ENCODE data around the gene ZBTB17. TPM values are rescaled to one million over a fixed set of nuclear protein-coding genes. Genes with fewer than 3 reads are reported as not detected.
A peak's percentile ranks its signal among the peaks of the same experiment; 100 is the strongest.

Gene ZBTB17
- total RNA-seq, 1 experiment from 2014 or later = 32.0 TPM

DNA sequence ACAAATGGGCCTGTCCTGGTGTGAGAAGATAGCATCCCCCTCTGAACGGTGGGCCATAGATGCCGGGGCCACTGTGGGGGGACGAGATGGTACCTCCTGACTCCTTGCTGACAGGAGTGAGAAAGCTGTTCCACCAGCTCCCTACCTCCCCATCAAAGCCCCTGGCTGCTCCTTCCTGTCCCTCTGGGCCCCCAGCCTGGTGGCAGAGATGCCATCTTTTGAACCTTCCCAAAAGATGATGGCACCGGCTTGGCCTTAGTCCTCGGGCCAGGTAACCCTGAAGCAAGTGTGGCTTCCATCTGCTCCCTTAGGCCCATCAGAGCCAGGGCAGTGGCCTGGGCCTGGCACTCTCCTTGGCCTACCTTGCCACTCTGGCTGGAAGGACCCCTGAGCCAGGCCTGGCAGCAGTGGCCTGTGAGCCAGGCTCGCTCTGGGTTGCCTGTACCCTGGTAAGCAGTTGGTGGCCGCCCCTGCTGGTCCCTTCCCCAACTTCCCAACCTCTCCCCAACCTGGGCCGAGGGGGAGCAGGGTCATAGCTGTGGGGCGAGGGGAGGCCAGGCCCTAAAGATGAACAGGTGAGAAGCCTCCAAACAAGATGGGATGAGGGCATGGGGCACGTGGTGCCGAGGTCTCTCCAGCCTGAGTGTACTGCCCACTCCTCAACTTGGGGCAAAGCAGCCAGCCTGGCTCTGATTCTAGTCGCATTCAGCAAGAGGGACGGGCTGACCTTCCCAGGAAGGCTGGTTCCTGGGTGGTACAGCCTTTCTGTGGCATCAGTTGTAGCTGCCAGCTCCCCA is 34.7 kb downstream of the ZBTB17 start (continued):
- TF ChIP-seq CREM (CRISPR knock-in tag; IDR thresholded peaks at IDR 0.05) = no peak

DNA sequence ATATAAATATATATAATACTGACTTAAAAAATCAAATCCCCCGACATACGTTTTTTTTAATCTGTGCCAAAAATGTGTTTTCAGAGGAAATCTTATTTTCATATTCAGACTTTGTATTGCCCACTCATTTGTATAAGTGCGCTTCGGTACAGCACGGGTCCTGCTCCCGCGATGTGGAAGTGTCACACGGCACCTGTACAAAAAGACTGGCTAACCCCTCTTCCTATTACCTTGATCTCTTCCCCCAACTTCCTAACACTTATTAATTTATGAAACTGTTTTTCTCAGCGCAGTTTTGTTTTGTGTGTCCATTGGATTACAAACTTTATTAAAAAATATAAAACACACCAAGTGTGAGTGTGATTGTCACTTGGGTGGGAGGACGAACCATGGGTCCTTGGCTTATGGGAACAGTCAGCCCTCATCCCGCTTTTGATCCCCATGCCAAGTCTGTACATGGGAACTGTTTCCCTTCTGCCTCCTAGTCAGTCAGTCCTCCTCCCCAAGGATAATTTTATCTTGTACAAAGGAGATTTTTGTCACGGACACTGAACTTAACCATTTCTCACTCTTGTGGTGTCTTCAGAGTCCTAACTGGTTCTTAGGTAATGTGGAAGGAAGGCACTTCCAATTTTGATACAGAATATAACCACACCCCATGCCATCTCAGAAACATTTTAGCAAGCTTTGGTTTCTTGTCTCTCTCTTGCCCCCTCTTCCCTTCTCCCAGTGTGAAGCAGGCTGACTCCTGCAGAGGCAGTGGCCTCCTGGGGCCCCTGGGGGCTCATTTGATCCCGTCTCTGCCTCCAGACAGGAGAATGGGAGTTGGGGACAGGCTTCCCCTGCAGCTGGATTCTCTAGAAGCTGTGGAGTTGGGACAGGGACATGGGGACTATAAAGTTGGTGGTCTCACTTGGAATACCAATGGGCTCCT is 35.5 kb downstream of the ZBTB17 start:
- no peak for ATAC-seq
- CTCF ChIA-PET = interaction anchor here (2.3 kb wide), 1 partner anchor 148 kb away, joined by 9 read pairs; no protein-coding TSS in a partner anchor
- peaks cover 6% of the 10 kb centered on the region for H3K4me1 Mint-ChIP-seq
- no peak overlapping the region for H3K4me3 Mint-ChIP-seq
- POLR2A ChIA-PET = no interaction called here
- DNase-seq (ENCODE audit: low spot score) = no peak
- H3K9me3 Mint-ChIP-seq = no peaks in the 10 kb centered on the region
- peaks cover 32% of the 10 kb centered on the region for H3K36me3 Mint-ChIP-seq
- H3K27me3 Mint-ChIP-seq (ENCODE audit: low read depth) = no peaks in the 10 kb centered on the region
- no peak overlapping the region for H3K27ac Mint-ChIP-seq
- TF ChIP-seq SP1 (CRISPR knock-in tag; conservative IDR thresholded peaks at IDR 0.05) (no peak), NFYB (CRISPR knock-in tag; conservative IDR thresholded peaks at IDR 0.05; ENCODE audit: low read depth) (no peak), RELA (CRISPR knock-in tag; IDR thresholded peaks at IDR 0.05; ENCODE audit: borderline replicate concordance) (no peak), ATF1 (CRISPR knock-in tag; IDR thresholded peaks at IDR 0.05) (no peak), CDX4 (CRISPR knock-in tag; IDR thresholded peaks at IDR 0.05; ENCODE audit: borderline replicate concordance) (no peak), ZBTB43 (CRISPR knock-in tag; IDR thresholded peaks at IDR 0.05) (no peak), RORB (CRISPR knock-in tag; IDR thresholded peaks at IDR 0.05) (no peak), TEAD1 (CRISPR knock-in tag; IDR thresholded peaks at IDR 0.05) (no peak), MLX (CRISPR knock-in tag; IDR thresholded peaks at IDR 0.05) (no peak)
- TF ChIP-seq, protein P1, sequence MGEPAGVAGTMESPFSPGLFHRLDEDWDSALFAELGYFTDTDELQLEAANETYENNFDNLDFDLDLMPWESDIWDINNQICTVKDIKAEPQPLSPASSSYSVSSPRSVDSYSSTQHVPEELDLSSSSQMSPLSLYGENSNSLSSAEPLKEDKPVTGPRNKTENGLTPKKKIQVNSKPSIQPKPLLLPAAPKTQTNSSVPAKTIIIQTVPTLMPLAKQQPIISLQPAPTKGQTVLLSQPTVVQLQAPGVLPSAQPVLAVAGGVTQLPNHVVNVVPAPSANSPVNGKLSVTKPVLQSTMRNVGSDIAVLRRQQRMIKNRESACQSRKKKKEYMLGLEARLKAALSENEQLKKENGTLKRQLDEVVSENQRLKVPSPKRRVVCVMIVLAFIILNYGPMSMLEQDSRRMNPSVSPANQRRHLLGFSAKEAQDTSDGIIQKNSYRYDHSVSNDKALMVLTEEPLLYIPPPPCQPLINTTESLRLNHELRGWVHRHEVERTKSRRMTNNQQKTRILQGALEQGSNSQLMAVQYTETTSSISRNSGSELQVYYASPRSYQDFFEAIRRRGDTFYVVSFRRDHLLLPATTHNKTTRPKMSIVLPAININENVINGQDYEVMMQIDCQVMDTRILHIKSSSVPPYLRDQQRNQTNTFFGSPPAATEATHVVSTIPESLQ (CRISPR knock-in tag; IDR thresholded peaks at IDR 0.05) = no peak
- TF ChIP-seq, protein P2, sequence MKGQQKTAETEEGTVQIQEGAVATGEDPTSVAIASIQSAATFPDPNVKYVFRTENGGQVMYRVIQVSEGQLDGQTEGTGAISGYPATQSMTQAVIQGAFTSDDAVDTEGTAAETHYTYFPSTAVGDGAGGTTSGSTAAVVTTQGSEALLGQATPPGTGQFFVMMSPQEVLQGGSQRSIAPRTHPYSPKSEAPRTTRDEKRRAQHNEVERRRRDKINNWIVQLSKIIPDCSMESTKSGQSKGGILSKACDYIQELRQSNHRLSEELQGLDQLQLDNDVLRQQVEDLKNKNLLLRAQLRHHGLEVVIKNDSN (CRISPR knock-in tag; IDR thresholded peaks at IDR 0.05) = no peak

- no peak for DNase-seq (ENCODE audit: low spot score)
- ATAC-seq = no peak
- CTCF ChIA-PET = no interaction called here
- Mint-ChIP-seq H3K4me1 (peaks cover 6% of the 10 kb centered on the region), H3K36me3 (peaks cover 42% of the 10 kb centered on the region), H3K4me3 (no peak overlapping the region), H3K9me3 (no peaks in the 10 kb centered on the region), H3K27ac (peak overlapping the region; percentile 66; the same call in 1 of the 2 replicates), H3K27me3 (ENCODE audit: low read depth) (no peaks in the 10 kb centered on the region)
- POLR2A ChIA-PET = no interaction called here
- no peak for TF ChIP-seq MLX (CRISPR knock-in tag; IDR thresholded peaks at IDR 0.05)
- no peak for TF ChIP-seq CREM (CRISPR knock-in tag; IDR thresholded peaks at IDR 0.05)
- TF ChIP-seq KAT7 (CRISPR knock-in tag; IDR thresholded peaks at IDR 0.05; ENCODE audit: borderline replicate concordance) = no peak
- no peak for TF ChIP-seq E2F1 (CRISPR knock-in tag; IDR thresholded peaks at IDR 0.05)
- TF ChIP-seq, protein P3, sequence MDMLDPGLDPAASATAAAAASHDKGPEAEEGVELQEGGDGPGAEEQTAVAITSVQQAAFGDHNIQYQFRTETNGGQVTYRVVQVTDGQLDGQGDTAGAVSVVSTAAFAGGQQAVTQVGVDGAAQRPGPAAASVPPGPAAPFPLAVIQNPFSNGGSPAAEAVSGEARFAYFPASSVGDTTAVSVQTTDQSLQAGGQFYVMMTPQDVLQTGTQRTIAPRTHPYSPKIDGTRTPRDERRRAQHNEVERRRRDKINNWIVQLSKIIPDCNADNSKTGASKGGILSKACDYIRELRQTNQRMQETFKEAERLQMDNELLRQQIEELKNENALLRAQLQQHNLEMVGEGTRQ (CRISPR knock-in tag; IDR thresholded peaks at IDR 0.05) = no peak
- no peak for TF ChIP-seq ZNF138 (CRISPR knock-in tag; conservative IDR thresholded peaks at IDR 0.05)
- TF ChIP-seq, protein P4, sequence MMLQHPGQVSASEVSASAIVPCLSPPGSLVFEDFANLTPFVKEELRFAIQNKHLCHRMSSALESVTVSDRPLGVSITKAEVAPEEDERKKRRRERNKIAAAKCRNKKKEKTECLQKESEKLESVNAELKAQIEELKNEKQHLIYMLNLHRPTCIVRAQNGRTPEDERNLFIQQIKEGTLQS (CRISPR knock-in tag; conservative IDR thresholded peaks at IDR 0.05) = no peak
- no peak for TF ChIP-seq JAZF1 (CRISPR knock-in tag; IDR thresholded peaks at IDR 0.05)
- TF ChIP-seq MXD4 (CRISPR knock-in tag; IDR thresholded peaks at IDR 0.05; ENCODE audit: borderline replicate concordance) = no peak
- no peak for TF ChIP-seq ZNF423 (CRISPR knock-in tag; IDR thresholded peaks at IDR 0.05)
These were observed 36.5 kb downstream of the ZBTB17 start for GRCh38 chr1:15939181-15940109.

Measured in WTC11 (cell line).